ENCODE data around the gene GPA33.

The GPA33 gene

GRCh38 chr1:167086768-167087167 lies 3.4 kb downstream of the GPA33 start:
- DNase-seq (ENCODE audit: low read depth in 2 of 2) = no peak

- no peak for DNase-seq (ENCODE audit: low read depth in 2 of 2)
These were observed 4.1 kb downstream of the GPA33 start for GRCh38 chr1:167086033-167086432.

GRCh38 chr1:167084757-167085156 lies 5.4 kb downstream of the GPA33 start:
- DNase-seq (ENCODE audit: low read depth in 2 of 2) = no peak

- DNase-seq (ENCODE audit: low read depth in 2 of 2) = no peak
These were observed 6.3 kb downstream of the GPA33 start for GRCh38 chr1:167083871-167084270.

- DNase-seq (ENCODE audit: low read depth in 2 of 2) = no peak
These were observed 7.0 kb downstream of the GPA33 start for GRCh38 chr1:167083066-167083665.

GRCh38 chr1:167082511-167083027 lies 7.6 kb downstream of the GPA33 start:
- DNase-seq (ENCODE audit: low read depth in 2 of 2) = no peak

GRCh38 chr1:167081594-167082156 lies 8.5 kb downstream of the GPA33 start:
- DNase-seq (ENCODE audit: low read depth in 2 of 2) = no peak

- no peak for DNase-seq (ENCODE audit: low read depth in 2 of 2)
These were observed 12.3 kb downstream of the GPA33 start for GRCh38 chr1:167077868-167078210.

GRCh38 chr1:167077128-167077867 lies 12.9 kb downstream of the GPA33 start:
- DNase-seq (ENCODE audit: low read depth in 2 of 2) = no peak

- no peak for DNase-seq (ENCODE audit: low read depth in 2 of 2)
These were observed 14.0 kb downstream of the GPA33 start for GRCh38 chr1:167076136-167076710.

- DNase-seq (ENCODE audit: low read depth in 2 of 2) = no peak
These were observed 18.9 kb downstream of the GPA33 start for GRCh38 chr1:167071286-167071685.

GRCh38 chr1:167068761-167069160 lies 21.4 kb downstream of the GPA33 start:
- no peak for DNase-seq (ENCODE audit: low read depth in 2 of 2)

- no peak for DNase-seq (ENCODE audit: low read depth in 2 of 2)
These were observed 22.3 kb downstream of the GPA33 start for GRCh38 chr1:167067904-167068303.

GRCh38 chr1:167066333-167067122 lies 23.6 kb downstream of the GPA33 start:
- peak; percentile 62 to 67 for DNase-seq (ENCODE audit: low read depth in 2 of 2)

GRCh38 chr1:167065471-167065870 lies 24.7 kb downstream of the GPA33 start:
- no peak for DNase-seq (ENCODE audit: low read depth in 2 of 2)

GRCh38 chr1:167064621-167065020 lies 25.6 kb downstream of the GPA33 start:
- DNase-seq (ENCODE audit: low read depth in 2 of 2) = no peak

- no peak for DNase-seq (ENCODE audit: low read depth in 2 of 2)
These were observed 29.1 kb downstream of the GPA33 start for GRCh38 chr1:167061073-167061464.

- no peak for DNase-seq (ENCODE audit: low read depth in 2 of 2)
These were observed 29.8 kb downstream of the GPA33 start for GRCh38 chr1:167060141-167061072.

- DNase-seq (ENCODE audit: low read depth in 2 of 2) = no peak
These were observed 30.4 kb downstream of the GPA33 start for GRCh38 chr1:167059809-167060107.

- peak; percentile 45 to 52 for DNase-seq (ENCODE audit: low read depth in 2 of 2)
These were observed 30.9 kb downstream of the GPA33 start for GRCh38 chr1:167059045-167059808.

Data from stimulated activated CD8-positive, alpha-beta memory T cell treated with anti-CD3 and anti-CD28 coated beads, Interleukin-2, amount 100 ng/mL, for 1 hour (primary cell).